Activated gamma-delta T cell treated with anti-CD3 and anti-CD28 coated beads, Interleukin-2, amount 50 U/mL, for 16 hours (primary cell): ENCODE results near the gene KRTAP1-3.
"Not testable (repeated sequence)": the region's sequence is repeated elsewhere in the genome, so short reads cannot be mapped to it uniquely, and the experiment has no call there.

Experiments
- DNase-seq: peaks from one replicate; pipeline ENCODE4 v3.0.0-alpha.2; 2020; ENCODE audit warnings: low read depth

Gene KRTAP1-3

DNA sequence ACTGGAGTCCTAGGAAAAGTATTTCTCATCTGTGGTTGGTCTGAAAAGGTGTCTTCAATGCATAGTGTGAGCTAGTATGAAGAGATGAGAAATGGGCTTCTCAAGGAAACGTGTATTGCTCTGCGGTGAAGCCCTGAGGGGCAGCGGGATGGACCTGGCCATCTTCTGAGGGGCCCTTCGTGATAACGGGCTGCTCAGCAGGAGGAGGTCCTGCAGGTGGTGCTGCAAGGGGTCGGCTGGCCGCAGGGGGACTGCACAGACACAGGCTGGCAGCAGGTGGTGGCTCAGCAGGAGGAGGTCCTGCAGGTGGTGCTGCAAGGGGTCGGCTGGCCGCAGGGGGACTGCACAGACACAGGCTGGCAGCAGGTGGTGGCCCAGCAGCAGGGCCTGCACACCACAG lies 19.9 kb upstream of the KRTAP1-3 start:
- not testable (repeated sequence) for DNase-seq

DNA sequence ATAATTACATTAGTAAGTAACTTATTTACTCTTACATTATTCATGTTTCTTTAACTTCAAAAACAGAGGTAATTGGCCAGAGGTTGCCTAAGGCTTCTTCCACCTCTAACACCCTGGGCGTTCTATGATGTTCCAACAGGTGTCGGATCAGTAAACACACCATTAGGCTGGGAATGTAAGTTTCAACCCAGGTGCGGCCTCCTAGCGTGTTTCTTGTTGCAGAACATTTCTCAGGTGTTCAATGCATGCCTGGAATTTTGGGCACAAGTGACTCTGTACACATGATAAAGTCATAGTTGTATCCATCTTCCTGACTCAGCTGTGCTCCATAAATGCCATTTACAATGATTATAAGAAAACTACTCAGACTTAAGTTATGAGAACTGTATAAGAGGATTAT lies 19.4 kb upstream of the KRTAP1-3 start:
- DNase-seq = no peak

- no peak for DNase-seq
Observed at GRCh38 chr17:41052566-41052965, 17.9 kb upstream of the KRTAP1-3 start.

DNA sequence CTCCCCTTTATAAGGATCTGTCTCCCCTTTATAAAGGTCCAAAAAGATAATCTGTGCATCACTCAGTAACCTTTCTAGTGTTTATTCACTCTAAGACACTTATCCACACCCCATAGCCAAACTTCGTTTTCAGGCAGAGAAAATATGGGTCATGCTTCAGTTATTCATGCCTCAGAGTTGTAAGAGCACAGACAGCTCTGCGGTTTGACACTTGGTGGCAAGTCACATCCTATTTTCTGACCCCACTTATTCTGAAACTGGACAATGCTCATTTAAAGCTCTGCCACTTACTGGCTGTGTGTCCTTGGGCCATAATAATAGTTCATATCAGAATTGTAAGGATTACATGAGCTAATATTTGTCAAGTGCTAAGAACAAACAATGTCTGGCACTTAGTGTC lies 14.4 kb upstream of the KRTAP1-3 start:
- no peak for DNase-seq

DNA sequence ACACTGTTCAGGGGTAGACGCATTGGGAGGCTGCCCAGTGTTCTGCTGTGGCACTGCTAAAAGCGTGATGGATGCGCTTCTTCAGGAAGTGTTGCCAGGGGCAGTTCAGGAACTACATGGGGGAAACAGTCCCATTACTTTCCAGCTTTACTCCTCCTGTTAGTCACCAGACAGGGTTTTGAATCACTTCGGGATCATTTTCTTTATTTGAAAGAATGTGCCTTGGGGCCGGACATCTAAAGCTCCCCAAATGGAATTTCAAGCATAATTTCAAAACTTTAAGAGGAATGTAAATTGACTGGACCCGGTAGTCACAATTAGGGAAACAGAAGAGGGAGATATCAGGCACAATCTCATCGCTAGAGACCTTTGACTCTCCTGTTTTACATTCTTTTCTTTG lies 13.8 kb upstream of the KRTAP1-3 start:
- no peak for DNase-seq

- not testable (repeated sequence) for DNase-seq
Observed at GRCh38 chr17:41046735-41047465, 12.2 kb upstream of the KRTAP1-3 start, which contains the start of gene KRTAP2-1. KRTAP2-1 (minus strand) TSS chr17:41047316; CDS start chr17:41047267, 49 bp downstream.

DNA sequence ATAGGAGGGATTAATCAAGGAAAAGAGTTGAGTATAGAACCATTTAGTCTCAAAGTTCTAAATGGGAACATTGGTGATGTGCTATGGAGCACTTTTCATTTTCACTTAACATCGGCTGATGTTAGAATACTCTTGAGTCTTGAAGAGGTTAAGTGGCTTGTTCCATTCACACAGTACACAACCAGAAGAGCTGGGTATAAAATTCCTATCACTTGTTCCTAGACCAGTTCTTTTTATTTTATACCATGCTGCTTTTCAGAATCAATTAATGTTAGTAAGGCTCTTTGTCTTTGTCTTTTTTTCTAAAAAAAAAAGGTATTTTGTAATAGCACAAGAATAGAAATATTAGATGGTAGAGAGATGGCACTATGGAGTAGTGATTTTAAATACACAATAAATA lies 8.3 kb upstream of the KRTAP1-3 start:
- no peak for DNase-seq

- DNase-seq = not testable (repeated sequence)
Observed at GRCh38 chr17:41040783-41041571, 6.3 kb upstream of the KRTAP1-3 start, which contains the start of gene KRTAP1-1. KRTAP1-1 (minus strand) TSS chr17:41041450; CDS start chr17:41041397, 53 bp downstream.

- DNase-seq = no peak
Observed at GRCh38 chr17:41037853-41038350, 3.2 kb upstream of the KRTAP1-3 start.

DNA sequence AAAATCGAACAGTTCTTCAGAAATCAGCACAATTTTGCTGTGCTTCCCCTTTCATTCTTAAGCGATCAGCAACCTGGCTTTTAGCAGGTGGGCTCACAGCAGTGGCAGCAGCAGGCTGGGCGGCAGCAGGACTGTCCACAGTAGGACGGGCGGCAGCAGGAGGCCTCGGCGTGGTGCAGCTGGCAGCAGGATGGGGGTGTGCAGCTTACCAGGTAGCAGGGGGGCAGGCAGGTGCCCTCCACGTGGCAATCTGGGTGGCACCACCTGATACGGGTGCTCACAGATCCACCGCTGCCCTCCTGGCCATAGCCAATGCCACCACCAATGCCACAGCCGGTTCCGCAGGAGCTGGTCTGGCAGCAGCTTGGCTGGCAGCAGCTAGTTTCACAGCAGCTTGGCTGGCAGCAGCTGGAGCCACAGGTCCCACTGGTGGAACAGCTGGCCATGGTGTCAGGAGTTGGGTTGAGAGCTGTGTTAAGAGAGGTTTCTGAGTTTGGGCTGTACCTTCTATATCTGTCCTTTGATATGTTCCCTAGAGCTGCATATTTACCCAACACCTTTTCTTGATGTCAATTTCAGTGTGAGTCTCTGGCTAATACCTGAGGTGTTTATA lies 4.9 kb downstream of the KRTAP1-3 start, which contains the start of gene KRTAP1-4:
TSS of gene KRTAP1-4 (minus strand) at position 563 of the 613 bp plus-strand sequence. CDS start at position 446, 117 bp downstream.
- DNase-seq = no peak

- no peak for DNase-seq
Observed at GRCh38 chr17:41026715-41027471, 7.8 kb downstream of the KRTAP1-3 start, which contains the start of gene KRTAP1-5. KRTAP1-5 (minus strand) TSS chr17:41027208; CDS start chr17:41027155, 53 bp downstream.

DNA sequence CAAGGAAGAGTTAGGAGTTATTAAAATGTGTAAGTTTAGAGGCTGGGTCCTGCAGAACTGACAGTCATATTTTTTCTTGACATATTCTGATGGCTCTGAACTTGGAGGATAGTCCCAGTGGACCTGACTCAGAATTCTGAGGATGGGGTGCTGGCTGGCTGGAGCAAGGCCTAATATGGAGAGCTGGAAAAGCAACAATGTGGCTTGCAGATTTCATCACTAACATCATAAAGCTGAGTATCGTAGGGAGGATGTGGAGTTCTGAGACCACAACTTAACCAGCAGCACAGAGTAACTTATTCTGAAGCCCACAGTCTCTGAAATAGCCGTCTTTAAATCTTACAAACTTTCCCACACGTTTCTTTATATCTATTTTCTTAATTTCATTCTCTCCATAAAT lies 10.0 kb downstream of the KRTAP1-3 start:
- DNase-seq = no peak

DNA sequence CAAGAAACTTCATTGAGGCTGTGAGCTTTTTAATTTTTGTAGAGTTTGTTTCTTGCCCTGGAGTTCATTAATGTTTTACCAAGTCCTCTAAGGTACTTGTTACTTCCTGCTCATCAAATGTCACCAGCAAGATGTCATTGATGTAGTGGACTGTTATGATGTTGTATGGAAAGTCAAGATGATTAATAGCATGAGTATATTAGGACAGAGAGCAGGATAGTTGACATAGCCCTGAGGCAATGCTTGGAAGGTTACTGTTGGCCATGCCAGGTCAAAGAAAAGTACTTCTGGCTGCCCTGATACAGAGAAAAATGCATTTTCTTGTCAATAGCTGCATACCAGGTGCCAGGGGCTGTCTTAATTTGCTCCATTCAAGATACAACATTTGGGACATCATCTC lies 14.3 kb downstream of the KRTAP1-3 start:
- DNase-seq = no peak

- DNase-seq = no peak
Observed at GRCh38 chr17:41019415-41019814, 15.3 kb downstream of the KRTAP1-3 start.

DNA sequence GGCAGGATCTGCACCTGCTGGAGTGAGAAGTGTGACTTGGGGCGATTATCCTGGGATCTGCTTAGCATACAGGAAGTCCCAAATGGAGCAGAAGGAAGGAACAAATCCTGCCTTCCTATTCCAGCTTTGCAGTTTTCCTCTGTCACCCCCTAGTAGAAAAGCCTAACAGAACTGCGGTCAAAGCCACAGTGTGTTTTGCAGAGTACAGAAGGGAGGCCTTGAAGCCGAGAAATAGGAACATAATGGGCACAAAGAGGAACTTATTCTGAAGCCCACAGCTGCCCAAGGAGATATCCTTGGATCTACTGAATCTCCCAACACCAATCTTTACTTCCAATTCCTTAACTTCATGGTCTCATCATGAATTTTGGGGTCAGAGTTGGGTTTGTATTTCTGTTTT lies 16.1 kb downstream of the KRTAP1-3 start:
- DNase-seq = no peak

GRCh38 chr17:41016578-41017215 lies 18.0 kb downstream of the KRTAP1-3 start:
- DNase-seq = no peak

DNA sequence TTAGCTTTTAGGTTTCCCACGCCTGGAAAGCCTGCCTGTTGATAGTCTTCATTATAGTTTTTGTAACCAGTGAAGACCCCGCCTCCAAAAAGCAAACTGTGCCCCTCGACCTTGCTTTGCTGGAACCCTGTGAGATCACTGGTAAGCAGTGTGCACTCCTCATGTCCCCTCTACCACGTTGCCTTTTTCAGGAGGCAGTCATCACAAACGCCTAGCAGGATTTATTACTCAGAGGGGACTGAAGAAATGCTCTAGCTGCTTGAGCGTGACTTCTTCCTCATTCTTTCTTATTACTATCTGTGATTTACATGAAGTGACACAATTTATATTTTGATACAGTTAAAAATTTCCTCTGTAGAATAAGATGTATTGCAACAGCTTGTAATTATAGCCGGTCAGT lies 19.2 kb downstream of the KRTAP1-3 start:
- no peak for DNase-seq

DNA sequence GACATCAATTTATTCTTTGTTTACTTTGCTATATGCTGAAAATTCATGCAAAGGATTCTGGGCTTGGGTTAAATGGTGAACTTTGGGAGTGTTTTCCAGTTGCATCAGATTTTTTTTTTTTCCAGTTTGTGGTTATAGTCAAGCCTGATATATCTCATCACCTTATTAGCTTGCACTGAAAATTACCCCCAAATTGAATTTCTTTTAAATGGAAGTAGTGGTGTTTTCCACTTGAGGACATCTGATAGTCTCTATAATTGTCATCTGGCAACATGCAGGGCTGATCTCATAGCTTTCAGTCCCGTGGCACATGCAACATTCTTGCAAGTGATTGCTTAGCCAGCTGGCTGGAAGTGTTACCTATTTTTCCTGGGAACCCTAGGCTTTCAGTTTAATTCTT lies 21.1 kb downstream of the KRTAP1-3 start:
- DNase-seq = no peak

DNA sequence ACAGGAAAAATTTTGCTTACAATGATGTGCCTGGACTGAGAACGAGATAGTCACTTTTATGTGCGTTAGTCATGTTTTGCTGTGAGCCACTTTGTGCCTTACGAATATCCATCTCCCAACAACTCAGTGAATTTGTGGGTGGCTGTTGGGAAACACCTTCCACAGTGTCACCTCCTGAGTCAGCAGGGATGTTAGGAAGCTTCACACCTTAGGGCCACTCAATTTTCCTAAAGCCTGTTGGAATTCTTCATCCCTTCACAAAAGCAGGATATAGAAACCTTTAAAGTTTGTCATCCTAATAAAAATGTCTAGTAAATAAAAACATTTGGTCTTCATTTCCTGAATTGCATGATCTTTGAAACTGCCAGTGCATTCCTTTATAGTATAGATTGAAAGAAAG lies 21.5 kb downstream of the KRTAP1-3 start:
- DNase-seq = no peak

GRCh38 chr17:41012326-41013120 lies 22.2 kb downstream of the KRTAP1-3 start:
- no peak for DNase-seq
